Stimulated activated CD8-positive, alpha-beta memory T cell treated with anti-CD3 and anti-CD28 coated beads, Interleukin-2, amount 100 ng/mL, for 1 hour (primary cell): ENCODE measurements around the gene VWA5A.

Experiments
- DNase-seq, 2 donors: peaks; one replicate each; pipeline ENCODE4 v3.0.0-alpha.2; 2020; ENCODE audit warnings: low read depth in 2 of 2

Gene VWA5A, protein sequence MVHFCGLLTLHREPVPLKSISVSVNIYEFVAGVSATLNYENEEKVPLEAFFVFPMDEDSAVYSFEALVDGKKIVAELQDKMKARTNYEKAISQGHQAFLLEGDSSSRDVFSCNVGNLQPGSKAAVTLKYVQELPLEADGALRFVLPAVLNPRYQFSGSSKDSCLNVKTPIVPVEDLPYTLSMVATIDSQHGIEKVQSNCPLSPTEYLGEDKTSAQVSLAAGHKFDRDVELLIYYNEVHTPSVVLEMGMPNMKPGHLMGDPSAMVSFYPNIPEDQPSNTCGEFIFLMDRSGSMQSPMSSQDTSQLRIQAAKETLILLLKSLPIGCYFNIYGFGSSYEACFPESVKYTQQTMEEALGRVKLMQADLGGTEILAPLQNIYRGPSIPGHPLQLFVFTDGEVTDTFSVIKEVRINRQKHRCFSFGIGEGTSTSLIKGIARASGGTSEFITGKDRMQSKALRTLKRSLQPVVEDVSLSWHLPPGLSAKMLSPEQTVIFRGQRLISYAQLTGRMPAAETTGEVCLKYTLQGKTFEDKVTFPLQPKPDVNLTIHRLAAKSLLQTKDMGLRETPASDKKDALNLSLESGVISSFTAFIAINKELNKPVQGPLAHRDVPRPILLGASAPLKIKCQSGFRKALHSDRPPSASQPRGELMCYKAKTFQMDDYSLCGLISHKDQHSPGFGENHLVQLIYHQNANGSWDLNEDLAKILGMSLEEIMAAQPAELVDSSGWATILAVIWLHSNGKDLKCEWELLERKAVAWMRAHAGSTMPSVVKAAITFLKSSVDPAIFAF

DNA sequence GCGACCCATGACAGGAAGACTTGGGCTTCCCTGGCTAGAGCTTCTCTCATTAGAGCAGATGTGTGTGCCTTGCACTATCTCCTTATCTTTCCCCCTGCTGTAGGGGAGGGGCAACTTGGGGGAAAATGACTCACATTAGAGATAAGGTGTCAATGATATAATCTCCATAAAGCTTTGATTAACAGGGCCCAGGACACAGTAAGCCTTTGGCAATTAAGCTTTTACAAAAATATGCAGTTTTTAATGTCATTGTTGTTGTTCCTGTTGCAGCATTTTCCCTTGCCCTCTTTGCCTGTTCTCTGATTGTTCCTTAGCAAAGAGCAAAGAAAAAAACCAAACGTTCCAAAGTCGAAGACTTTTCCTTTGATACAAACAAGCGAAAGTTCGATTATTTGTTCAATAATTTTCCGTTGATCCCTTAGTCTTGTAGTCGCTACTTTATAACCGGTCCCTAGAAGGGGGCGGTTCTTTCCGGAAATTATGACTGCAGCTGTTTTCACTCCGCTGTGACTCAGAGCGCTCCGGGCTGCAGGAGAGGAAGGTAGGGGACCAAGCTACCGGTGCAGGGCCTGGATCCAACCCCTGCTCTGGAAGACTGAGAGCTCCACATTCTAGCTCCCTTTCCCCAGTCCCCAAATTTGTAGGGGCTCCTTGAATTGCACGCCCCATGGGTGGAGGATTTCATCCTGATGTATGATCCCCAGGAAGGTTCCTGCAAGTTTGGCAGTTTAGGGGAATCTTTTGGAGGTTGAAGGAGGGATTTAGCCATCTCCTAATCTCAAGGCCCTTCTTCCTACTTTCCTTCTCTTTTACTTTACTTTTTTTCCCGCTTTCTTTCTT lies at the start of gene VWA5A:
TSS of gene VWA5A (plus strand) at position 509 of the 840 bp plus-strand sequence. CDS start 2,062 bp downstream, outside the sequence.
- peak; percentile 38 to 51 for DNase-seq

GRCh38 chr11:124068601-124069110 lies 46.6 kb upstream of the VWA5A start:
- DNase-seq, result no peak

DNA sequence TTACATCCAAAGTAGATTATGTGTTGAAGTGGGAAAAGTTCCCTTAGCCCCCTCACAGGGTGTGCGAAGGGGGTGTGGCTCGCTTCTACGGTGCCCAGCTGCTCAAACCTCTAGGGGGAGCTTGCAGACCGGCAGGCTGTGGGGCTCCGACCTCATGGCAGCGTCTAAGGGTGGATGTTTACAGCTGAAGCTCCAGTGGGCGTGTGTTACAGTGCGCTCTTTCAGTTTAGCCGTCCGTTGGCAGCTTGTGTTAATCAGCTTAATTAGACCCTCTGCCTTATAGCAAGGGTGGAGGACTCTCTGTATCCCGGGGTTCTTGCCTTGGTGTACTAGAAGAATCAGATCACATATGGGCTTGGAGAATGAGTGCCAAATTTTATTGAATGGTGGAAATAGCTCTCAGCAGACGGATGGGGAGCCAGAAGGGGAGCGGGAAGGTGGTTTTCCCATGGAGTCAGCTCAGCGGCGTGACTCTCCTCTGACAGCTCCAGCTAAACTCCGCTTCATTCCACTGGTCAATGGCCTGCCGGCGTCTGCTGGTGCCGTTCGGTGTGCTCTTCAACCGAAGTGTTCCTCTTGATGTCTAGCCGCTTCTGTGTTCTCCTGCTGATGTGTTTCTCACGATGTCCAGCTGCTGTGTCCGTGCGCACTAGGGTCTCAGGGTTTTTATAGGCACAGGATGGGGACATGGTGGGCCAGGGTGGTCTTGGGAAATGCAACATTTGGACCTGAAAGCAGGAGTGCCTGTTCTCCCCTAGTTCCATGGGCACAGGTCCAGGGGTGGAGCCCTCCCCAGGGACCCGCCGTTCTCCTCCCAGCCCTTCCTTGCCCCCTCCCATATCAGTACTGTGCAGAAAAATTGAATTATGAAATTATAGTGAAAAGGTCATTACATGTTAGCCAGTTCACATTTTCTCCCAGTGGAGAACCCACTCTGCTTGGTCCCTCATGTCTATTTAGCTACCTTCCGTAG lies 45.5 kb upstream of the VWA5A start:
- DNase-seq, result no peak

DNA sequence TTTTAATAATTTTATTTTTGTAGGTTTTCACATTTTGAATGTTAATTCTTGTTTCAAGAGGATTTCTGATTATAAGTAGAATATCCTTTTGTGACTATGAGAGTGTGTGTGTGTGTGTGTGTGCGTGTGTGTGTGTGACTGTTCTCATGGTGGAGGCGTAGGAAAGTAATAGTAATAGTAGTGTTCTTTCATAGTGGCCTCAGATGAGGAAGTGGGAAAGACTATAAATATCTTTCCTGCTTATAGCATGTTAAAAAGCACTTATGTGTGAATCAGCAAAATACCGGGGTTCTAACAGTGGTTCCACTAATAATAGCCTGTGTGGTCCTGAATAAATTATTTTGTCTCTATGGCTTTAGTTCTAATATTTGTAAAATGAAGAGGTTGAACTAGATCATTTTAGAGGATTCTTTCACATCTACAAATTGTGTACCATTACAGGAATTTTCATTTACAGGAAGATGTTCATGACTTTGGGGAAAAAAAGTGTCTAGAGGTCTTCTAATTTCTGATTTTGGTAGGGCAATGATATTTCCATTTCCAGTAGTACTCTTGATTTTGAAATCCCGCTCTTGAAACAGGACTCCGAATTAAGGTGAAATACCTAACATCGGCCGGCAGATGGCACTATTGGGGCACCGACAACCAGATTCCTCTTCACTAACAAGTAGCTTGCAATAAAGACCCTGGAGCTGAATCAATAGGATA lies 44.2 kb upstream of the VWA5A start:
- DNase-seq, result peak; percentile 20 to 41

DNA sequence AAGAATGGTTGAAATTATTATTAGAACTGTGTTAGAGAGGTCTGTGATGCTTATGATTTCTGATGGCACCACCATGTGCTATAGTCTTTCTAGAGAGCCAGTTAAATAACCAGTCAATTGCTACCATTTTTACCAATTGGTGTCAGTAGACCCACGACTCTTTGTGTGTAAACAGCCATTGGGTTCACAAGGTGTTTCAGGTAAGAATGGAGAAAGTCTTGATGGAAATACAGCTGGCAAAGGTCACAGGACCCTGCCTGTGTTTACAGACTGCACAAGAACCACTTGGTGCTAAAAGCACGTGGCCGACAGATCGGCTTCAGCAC lies 43.7 kb upstream of the VWA5A start:
- no peak for DNase-seq

GRCh38 chr11:124072147-124072546 lies 43.1 kb upstream of the VWA5A start:
- DNase-seq, result no peak

GRCh38 chr11:124074554-124074953 lies 40.7 kb upstream of the VWA5A start:
- DNase-seq, result no peak

DNA sequence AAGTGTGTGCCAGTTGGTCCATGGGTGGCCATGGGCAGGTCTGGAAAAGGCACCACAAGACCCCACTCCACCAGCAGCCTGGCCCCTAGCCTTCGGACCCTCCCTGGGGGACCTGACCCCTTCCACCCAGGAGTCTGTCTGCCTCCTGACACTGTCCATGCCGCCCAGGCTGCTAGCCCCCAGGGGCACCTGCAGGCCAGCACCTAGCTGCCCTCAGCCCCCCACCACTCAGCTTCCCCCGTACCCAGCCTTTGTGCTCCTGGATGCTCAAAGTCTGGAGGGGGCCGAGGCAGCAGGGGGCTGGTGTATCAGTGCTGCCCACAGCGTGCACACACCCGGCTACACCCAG lies 39.8 kb upstream of the VWA5A start:
- no peak for DNase-seq

DNA sequence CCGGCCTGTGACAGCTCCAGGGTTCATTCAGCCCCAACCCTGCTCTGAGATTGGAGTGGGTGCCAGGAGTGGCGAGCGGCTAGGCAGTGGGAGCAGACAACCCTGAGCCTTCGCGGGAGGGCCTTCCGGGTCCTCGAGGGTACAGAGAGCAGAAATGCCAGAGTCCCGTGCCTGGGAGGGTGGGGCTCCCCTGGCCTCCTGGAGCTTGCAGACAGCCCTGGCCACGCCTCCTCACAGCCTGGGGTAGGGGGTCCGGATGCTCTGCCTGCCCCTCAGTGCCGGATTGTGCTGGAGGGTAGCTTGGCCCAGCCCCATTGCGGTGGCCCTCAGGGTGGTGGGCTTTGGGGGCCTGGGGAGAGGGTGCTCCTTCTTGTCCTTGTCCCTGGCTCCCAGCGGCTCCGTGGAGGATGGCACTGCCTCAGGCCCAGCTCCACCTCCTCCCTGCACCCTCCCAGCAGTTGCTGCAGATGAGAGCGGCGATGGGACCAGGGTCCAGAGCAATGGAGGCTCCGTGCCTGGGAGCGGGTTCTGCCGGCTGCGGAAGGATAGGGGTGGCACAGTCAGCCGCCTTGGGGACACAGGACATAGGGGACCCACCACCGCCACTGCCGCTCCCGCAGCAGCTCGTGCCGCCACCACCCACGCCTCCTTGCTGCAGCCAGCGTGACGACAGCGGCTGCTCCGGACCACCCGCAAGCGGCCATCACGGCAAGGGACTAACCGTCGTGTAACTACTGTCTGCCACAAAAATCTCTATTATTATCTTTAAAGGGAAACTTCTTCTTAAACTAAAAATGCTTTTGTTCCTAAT lies 39.2 kb upstream of the VWA5A start:
- no peak for DNase-seq

DNA sequence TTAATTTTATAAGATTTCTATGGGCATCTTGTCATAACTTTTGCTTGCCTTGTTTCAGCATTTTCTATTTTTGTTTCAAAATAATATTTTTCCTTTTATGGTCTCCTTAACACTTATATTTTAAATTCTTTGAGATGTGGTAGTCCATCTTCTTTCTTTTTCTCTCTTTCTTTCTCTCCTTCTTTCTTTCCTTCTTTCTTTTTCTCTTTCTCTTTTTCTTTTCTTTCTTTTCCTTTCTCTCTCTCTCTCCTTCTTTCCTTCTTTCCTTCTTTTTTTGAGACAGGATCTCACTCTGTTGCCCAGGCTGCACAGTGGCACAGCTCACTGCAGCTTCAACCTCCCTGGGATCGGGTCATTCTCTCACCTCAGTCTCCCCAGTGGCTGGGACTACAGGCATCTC lies 38.0 kb upstream of the VWA5A start:
- DNase-seq, result no peak

DNA sequence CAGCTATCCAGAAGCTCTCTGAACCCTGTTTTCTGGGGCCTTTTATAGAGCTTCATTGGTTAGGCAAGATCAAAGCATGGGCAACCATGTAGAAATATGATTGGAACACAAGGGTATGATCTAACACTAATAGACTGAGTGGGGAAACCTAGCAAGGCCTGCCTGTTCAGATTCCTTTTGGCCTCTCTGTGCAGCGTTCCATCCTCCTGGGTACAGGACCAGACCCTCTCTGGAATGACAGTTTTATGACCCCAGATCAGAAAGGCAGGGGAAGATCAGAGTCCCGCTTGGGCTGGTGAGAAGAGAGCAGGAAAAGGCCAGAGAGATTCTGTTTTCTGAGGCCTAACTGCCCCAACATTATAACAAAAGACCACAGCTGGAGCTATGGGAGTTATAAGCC lies 36.7 kb upstream of the VWA5A start:
- no peak for DNase-seq

- DNase-seq, result no peak
Observed at GRCh38 chr11:124079631-124080326, 35.5 kb upstream of the VWA5A start.

DNA sequence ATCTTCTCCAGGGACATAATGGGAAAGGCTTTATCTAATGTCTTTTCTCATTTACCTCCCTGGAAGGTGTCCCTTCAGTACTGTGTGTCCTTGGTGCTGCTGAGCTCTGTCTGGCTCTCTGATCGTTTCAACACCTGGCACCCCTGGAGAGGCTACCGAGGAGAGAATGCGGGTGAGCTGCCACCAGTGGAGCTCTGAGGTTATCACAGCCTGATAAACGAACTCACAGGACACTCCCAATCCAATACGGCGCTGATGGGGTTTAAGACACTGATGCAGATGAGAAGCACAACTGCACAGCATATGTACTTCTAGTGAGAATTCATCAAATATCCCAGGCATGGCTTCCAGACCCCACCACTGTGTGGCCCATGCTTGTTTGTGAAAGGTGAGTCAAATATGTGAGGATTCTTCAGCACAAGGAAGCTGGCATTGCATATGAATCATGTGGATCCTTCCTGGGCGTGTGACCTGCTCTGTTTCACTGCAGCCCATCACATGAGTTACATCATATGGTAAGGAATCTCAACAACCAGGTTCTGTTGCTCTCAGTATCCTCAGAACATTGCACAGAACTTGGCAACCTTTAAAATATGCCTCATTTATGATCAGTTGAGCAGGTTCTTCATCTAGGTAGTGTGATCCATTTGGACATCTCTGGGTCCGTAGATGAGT lies 34.8 kb upstream of the VWA5A start:
- no peak for DNase-seq

DNA sequence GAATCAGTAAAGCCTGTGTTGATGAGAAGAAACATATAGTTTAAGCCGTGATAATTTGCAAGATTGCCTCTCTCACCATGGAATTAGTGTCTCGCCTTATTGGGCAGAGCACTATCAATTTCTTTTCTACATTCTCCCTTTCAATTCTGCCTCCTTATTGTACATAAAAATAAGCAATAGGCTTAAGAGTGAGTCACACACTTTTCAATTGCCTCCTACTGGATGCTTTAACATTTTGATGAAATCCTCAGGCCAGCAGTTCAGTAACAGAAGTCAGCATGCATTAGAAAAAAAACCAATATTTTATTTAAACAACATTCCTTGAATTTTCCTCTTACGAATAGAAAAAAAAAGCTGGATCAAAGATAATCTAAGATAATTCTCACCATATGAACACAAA lies 33.8 kb upstream of the VWA5A start:
- no peak for DNase-seq

- DNase-seq, result no peak
Observed at GRCh38 chr11:124082371-124082770, 32.9 kb upstream of the VWA5A start.

DNA sequence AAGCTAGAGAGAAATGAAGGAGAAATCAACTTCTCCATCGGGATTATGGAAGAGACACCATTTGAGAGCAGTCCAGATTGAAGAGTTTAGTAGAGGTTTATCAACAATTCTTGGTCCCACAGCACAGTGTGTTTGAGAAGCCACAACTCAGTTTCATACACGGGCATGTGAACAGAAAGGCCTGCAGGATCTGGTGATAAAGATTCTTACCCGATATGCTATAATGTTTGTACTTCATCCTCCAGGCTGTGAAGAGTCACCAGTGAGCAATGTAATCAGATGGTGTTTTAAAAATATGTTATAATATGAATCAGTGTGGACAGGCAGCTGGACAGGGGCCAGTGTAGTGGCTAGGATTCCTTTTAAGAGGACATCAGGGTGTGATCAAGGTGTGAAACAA lies 29.7 kb upstream of the VWA5A start:
- no peak for DNase-seq

DNA sequence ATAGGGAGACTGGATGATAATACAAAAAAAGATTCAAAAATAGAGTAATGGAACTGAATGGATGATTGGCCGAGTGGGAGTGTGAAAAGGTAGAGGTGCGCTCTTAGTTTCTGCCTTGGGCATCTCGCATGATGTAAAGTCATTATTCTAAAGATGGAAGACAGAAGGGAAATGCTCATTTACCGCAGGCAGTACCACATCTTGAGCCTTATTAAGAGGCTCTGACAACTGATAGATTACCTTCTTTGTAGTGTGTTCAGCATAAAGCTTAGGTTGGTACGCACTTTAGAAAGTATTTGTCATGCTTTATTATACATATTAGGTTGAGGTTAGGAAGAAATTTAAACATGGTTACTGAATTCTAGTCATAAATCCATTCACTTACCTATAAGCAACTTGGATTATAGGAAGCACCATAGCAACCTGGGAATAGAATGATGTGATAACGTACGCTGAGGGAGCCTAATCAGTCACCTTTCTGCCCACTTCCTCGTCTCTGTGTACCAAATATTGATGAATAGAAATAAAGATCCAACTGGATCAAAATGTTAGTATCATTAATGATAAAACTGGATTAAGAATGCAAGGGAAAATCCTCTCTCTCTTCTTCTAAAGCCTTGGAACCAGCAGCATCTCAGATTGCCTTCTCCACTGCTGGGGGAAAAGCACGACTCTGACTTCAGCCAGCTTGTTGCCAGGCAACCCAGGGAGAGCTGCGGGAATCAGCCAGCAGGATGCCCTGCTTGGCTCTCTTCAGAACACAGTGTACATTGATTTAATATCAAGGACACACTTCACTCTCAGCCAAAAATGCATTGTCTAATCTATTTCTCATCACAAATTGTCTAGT lies 29.0 kb upstream of the VWA5A start:
- no peak for DNase-seq
